Tongue (tissue), 2 donors: Measurements from ENCODE around the gene ELF5. TPM values are rescaled to one million over a fixed set of nuclear protein-coding genes. Genes with fewer than 3 reads are reported as not detected.

Source experiments
- DNase-seq: peaks from one replicate; pipeline ENCODE4 v3.0.0-alpha.2; 2015
- total RNA-seq: library from RNA; depleted of rRNA; stranded (reverse); fragments of >200 nt; gene quantifications from one replicate; pipeline ENCODE4 v1.2.3, GENCODE V29; 2014

The ELF5 gene
- total RNA-seq, 1 donor from 2014 or later, result 7.3 TPM

- no peak for DNase-seq
These were observed 62.5 kb downstream of the ELF5 start for GRCh38 chr11:34451053-34451452.

- no peak for DNase-seq
These were observed 64.6 kb downstream of the ELF5 start for GRCh38 chr11:34449013-34449412.

- DNase-seq, result peak; percentile 26
These were observed 65.2 kb downstream of the ELF5 start for GRCh38 chr11:34448223-34448994.

- DNase-seq, result no peak
These were observed 66.5 kb downstream of the ELF5 start for GRCh38 chr11:34447044-34447443.

GRCh38 chr11:34446386-34446785 lies 67.2 kb downstream of the ELF5 start:
- DNase-seq, result no peak

- no peak for DNase-seq
These were observed 67.6 kb downstream of the ELF5 start for GRCh38 chr11:34445956-34446355.

- no peak for DNase-seq
These were observed 69.2 kb downstream of the ELF5 start for GRCh38 chr11:34444428-34444827.

GRCh38 chr11:34443136-34443535 lies 70.5 kb downstream of the ELF5 start:
- DNase-seq, result no peak

- no peak for DNase-seq
These were observed 71.8 kb downstream of the ELF5 start for GRCh38 chr11:34441814-34442213.

- no peak for DNase-seq
These were observed 73.9 kb downstream of the ELF5 start for GRCh38 chr11:34439610-34440198.

- peak; percentile 99 for DNase-seq
These were observed 74.8 kb downstream of the ELF5 start, which contains the start of gene CAT for GRCh38 chr11:34438529-34439507. TSS of gene CAT (plus strand) at chr11:34438934. CDS start at chr11:34439014, 80 bp downstream.

GRCh38 chr11:34437224-34438125 lies 76.1 kb downstream of the ELF5 start:
- DNase-seq, result no peak

GRCh38 chr11:34433899-34434298 lies 79.7 kb downstream of the ELF5 start:
- no peak for DNase-seq

GRCh38 chr11:34432822-34433221 lies 80.8 kb downstream of the ELF5 start:
- no peak for DNase-seq

- DNase-seq, result no peak
These were observed 81.6 kb downstream of the ELF5 start for GRCh38 chr11:34431979-34432378.

Other genes with a start within 250 kb of the ELF5 start
- gene ABTB2, start 155.8 kb downstream of the ELF5 start, total RNA-seq, result 19.9 TPM
- gene CAT, start 74.9 kb downstream of the ELF5 start, total RNA-seq, result 118 TPM
- 105 TPM for gene EHF, start 107.3 kb upstream of the ELF5 start, total RNA-seq